ENCODE results near the gene HDAC9.

Gene HDAC9

GRCh38 chr7:18648849-18649758 is 153.6 kb downstream of the HDAC9 start:
- Histone ChIP-seq H3F3A (ENCODE audit: control insufficient read depth, insufficient read depth) (no peaks in the 10 kb centered on the region), H3K27ac (ENCODE audit: low read depth, low read length) (no peak overlapping the region), H4K20me1 (ENCODE audit: control insufficient read depth, insufficient read depth, low read depth, low read length) (no peaks in the 10 kb centered on the region), H3K79me2 (ENCODE audit: control insufficient read depth, low read length) (no peaks in the 10 kb centered on the region), H3K4me3 (ENCODE audit: low read length) (no peak overlapping the region), H3K4me1 (ENCODE audit: control insufficient read depth, low read length) (no peaks in the 10 kb centered on the region), H3K9me3 (ENCODE audit: control insufficient read depth, insufficient read depth, low read length) (no peaks in the 10 kb centered on the region), H3K27me3 (ENCODE audit: control insufficient read depth, low read length) (no peaks in the 10 kb centered on the region), H3K9me2 (replicated peaks; ENCODE audit: control insufficient read depth, low read length) (no peaks in the 10 kb centered on the region), H3K4me2 (ENCODE audit: low read length) (no peak overlapping the region), H3K36me3 (ENCODE audit: control insufficient read depth, low read length) (peaks cover 29% of the 10 kb centered on the region)
- TF ChIP-seq CTCF (IDR thresholded peaks at IDR 0.05; ENCODE audit: low read depth, low read length, poor library complexity, severe bottlenecking) (no peak), EZH2phosphoT487 (IDR thresholded peaks at IDR 0.05; ENCODE audit: borderline replicate concordance, low read length) (no peak)

GRCh38 chr7:18653381-18654155 is 158.0 kb downstream of the HDAC9 start:
- no peaks in the 10 kb centered on the region for H3K4me1 ChIP-seq (ENCODE audit: control insufficient read depth, low read length)
- no peaks in the 10 kb centered on the region for H3K9me3 ChIP-seq (ENCODE audit: control insufficient read depth, insufficient read depth, low read length)
- H3K79me2 ChIP-seq (ENCODE audit: control insufficient read depth, low read length) = no peaks in the 10 kb centered on the region
- H3K4me3 ChIP-seq (ENCODE audit: low read length) = no peak overlapping the region
- H3K36me3 ChIP-seq (ENCODE audit: control insufficient read depth, low read length) = peaks cover 14% of the 10 kb centered on the region
- no peak overlapping the region for H3K27ac ChIP-seq (ENCODE audit: low read depth, low read length)
- no peak for TF ChIP-seq EZH2phosphoT487 (IDR thresholded peaks at IDR 0.05; ENCODE audit: borderline replicate concordance, low read length)
- TF ChIP-seq CTCF (IDR thresholded peaks at IDR 0.05; ENCODE audit: low read depth, low read length, poor library complexity, severe bottlenecking) = no peak
- H3K4me2 ChIP-seq (ENCODE audit: low read length) = no peak overlapping the region
- H4K20me1 ChIP-seq (ENCODE audit: control insufficient read depth, insufficient read depth, low read depth, low read length) = no peaks in the 10 kb centered on the region
- no peaks in the 10 kb centered on the region for H3K9me2 ChIP-seq (replicated peaks; ENCODE audit: control insufficient read depth, low read length)
- no peaks in the 10 kb centered on the region for H3F3A ChIP-seq (ENCODE audit: control insufficient read depth, insufficient read depth)
- no peaks in the 10 kb centered on the region for H3K27me3 ChIP-seq (ENCODE audit: control insufficient read depth, low read length)

GRCh38 chr7:18654709-18655108 is 159.2 kb downstream of the HDAC9 start:
- no peaks in the 10 kb centered on the region for H3K9me2 ChIP-seq (replicated peaks; ENCODE audit: control insufficient read depth, low read length)
- peaks cover 4% of the 10 kb centered on the region for H3K36me3 ChIP-seq (ENCODE audit: control insufficient read depth, low read length)
- H4K20me1 ChIP-seq (ENCODE audit: control insufficient read depth, insufficient read depth, low read depth, low read length) = no peaks in the 10 kb centered on the region
- H3K9me3 ChIP-seq (ENCODE audit: control insufficient read depth, insufficient read depth, low read length) = no peaks in the 10 kb centered on the region
- no peaks in the 10 kb centered on the region for H3F3A ChIP-seq (ENCODE audit: control insufficient read depth, insufficient read depth)
- no peaks in the 10 kb centered on the region for H3K4me1 ChIP-seq (ENCODE audit: control insufficient read depth, low read length)
- H3K79me2 ChIP-seq (ENCODE audit: control insufficient read depth, low read length) = no peaks in the 10 kb centered on the region
- TF ChIP-seq CTCF (IDR thresholded peaks at IDR 0.05; ENCODE audit: low read depth, low read length, poor library complexity, severe bottlenecking) (no peak), EZH2phosphoT487 (IDR thresholded peaks at IDR 0.05; ENCODE audit: borderline replicate concordance, low read length) (no peak)
- H3K27me3 ChIP-seq (ENCODE audit: control insufficient read depth, low read length) = no peaks in the 10 kb centered on the region
- H3K4me2 ChIP-seq (ENCODE audit: low read length) = no peak overlapping the region
- no peak overlapping the region for H3K4me3 ChIP-seq (ENCODE audit: low read length)
- H3K27ac ChIP-seq (ENCODE audit: low read depth, low read length) = no peak overlapping the region

Measured in DOHH2 (cell line).